NCI-H345 (cell line): ENCODE measurements around the gene CIDEB.

ENCODE experiments used
- DNase-seq: peaks from one replicate; lab custom pipeline; 2025; lab: John Stamatoyannopoulos, UW

CIDEB gene

DNA sequence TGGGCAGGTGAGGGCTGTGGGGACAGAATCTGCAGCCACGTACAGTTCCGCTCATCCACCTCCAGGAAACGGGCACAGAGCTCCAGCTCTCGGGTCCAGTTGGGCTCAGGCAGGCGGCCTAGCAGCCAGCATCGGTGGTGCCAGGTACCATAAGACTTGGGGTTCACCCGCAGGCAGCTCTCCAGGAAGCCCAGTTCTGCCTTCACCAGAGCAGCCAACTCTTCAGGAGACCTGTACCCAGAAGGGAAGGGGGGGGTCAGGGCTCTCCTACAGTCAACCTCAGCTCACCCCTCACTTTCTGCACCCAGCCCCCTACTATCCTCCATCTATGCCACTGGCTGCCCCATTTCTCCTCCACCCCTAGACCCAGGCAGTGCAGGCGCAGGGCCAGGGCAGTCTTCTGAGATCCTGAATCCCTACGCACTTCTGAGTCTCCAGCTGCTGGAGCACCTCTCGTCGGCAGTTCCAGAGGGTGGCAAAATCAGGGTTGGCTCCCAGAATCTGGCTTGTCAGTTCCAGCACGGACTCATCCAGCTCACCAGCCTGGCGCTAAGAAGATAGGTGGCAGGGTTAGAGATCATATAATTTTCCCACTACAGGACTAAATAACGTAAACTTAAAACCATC is 37.8 kb downstream of the CIDEB start:
- no peak for DNase-seq

DNA sequence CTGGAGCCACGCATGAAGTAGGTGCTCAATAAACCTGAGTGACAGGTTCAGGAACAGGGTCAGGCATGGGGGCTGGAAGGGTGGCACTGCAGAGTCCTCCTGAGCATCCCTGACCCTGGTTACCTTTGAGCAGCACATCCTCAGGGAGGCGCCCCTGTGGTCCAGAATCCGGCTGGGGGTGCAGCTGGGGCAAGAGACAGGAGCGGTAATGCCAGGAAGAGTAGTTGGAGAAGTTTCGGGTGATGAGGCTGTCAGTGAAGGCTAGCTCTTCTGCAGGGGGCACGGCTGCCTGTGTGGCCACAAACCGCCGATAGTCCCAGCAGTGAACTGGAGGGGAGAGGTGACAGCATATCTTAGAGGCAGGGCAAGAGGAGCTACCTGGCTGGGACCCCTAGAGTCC is 38.4 kb downstream of the CIDEB start:
- no peak for DNase-seq

DNA sequence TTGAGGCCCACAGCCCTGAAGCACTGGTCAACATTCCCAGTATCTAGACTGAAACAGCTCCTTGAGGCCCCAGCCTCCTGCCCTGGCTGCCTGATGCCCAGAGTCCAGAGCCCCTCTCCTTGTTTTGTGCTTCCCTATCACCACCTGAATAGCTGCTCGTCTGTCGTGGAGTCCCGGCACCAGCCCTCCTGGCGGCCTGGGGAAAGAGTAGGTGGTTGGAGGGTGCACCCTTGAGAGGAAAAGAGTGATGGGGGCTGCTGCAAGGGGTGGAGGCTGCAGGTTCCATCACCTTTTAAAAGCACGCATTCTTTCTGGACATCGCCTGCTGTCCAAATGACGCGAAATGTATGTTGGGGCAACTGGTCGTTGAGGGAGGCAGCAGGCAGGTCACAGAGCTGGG is 39.6 kb downstream of the CIDEB start:
- DNase-seq, result no peak

DNA sequence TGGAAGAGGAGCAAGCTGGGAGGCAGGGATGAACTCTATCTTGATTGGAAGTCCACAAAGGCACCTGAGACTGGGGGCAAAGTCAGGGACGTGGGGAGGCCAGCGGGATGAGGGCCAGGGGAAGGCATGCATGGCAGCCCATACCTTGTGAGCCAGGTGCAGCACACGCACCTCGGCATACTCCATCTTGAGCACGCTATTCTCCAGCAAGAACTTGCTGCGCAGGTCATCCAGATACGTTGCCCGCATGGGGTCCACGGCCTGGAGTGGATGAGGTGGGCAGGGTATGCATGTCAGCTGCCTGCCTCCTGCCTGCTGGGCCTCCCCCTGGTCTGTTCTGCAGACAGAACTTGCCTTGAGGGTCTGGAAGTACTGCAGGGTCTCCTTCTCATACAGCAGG is 40.3 kb downstream of the CIDEB start:
- no peak for DNase-seq

DNA sequence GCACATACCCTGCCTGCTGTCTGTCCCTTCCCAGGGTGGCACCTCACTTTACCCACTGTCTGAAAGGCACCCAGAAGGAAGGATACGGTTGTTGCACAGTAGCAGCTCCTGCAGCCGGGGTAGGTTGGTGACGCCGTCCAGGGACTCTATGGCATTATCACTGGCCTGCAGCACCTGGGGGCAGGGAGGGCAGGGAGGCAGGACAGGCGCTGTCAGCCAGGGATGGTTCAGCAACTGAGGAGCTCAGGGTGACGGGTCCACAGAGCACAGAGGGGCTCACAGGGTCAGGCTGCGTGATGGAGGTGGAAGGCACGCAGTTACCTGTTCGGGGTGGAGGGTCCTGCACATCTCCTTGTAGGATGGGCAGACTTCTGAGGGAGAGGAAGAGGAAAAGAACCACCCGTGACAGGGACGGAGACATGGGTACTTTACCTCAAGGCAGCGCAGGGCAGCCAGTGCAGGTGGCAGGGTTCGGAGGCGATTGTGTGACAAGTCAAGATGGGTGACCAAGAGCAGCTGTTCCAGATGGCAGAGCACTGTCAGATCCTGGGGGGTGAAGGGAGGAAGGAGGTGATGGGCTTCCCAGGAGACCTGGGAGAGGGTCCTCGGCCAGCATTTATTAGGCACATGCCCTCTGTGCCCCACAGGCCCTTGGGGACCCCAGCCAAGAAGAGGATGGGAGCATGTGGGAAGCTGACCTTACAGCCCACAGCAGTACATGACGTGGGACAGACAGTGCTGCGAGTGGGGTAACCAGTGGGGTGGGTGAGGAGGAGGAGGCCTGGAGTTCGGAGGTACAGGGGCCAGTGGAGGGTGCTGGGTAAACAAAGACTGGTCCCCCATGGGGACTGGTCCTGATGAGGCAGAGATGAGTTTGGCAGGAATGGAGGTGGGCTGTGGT is 41.2 kb downstream of the CIDEB start:
- no peak for DNase-seq

DNA sequence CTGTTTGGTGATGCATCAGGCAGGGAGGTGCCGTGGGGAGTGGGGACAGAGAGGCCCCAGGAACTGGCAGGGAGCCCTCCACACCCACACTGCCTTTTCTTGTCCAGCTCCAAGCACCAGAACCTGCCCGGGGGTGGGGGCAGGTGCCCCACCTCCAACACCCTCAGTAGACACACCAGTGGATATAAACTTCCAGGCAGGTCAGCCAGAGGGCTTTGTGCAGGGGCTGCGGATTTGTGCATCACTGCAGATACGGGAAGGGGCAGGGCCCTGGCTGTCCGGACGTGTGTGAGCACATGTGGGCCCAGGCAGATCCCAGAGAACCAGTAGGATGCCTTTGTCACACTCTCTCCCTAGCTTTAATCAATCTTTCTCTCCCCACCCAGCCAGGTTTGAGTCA is 43.5 kb downstream of the CIDEB start:
- no peak for DNase-seq

DNA sequence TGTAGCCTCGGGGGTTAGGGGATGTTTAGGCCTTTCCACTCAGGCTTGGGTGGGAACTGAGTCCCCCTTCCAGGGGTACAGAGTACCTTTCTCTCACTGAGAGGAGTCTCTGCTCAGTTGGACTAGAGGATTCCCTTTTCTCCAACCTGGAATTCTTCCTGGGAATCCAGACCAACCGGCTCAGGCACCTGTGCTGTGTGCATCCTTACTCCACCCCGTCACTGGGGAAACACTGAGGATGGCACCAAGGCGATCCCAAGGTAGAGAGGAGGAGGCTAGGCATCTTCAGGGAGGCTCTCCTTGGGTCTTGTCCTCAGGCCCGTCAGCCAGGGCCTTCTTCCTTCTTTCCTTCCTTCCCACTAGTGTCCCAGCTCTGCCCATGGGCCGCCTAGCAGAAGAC is 43.9 kb downstream of the CIDEB start:
- DNase-seq, result no peak

DNA sequence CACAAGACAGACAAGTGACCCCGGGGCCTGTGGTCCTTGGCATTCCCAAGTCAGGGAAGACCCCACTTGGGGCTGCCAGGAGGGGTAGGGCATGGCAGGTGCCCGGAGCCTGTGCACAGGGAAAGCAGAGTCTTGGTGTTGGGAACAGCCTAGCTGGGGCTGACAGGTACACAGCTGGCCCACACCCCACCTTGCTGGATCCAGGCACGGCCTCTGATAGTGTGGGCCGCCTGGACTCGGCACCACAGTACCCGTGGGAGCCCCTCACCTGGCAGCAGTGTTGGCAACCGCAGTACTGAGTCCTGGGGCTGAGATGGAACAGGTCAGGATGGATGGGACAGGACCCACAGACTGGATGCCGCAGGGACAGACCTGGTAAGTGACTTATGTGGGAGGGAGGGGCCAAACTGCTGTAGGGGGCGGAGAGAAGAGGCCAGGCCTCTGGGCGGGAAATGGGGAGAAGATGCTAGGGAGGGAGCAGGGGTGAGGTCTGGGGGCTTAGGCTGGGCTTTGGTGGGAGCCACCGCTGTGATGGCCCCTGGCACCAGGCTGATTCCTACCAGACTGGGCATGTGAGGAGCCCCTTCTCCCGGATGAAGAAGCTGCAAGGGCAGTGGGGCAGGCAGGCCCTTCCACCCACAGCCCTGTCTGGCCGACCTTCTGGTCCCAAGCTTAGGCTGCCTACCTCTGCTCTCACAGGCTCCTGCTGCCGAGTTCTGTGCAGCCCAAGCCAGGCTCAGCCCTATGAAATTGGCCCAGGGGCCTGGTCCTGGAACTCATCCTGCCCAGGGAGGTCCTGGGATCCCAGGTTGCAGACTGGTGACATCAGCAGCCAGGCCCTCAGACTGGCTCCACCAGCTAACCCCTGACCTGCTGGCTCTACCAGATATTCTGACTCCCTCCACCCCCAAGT is 44.7 kb downstream of the CIDEB start, which contains the start of gene TGM1:
Gene TGM1, minus strand, starts transcription at position 357 of the 913 bp plus-strand sequence. CDS start 825 bp downstream, outside the sequence.
- DNase-seq, result no peak

DNA sequence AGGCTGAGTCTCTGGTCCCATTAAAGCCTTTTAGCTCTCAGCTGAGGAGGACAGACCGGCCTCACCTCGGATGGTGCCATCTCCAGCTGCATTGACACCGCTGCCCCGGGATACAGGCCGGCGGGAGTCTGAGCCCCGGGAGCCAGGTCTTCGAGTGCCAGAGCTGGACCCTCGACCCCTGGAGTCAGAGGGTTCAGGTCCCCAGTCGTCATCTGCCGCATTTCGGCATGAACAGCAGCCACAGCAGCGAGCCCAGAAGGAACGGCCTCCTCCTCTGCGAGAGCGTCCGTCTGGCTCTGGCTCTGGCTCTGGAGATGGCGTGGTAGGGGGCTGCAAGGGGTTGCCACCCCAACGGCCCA is 45.8 kb downstream of the CIDEB start:
- no peak for DNase-seq

DNA sequence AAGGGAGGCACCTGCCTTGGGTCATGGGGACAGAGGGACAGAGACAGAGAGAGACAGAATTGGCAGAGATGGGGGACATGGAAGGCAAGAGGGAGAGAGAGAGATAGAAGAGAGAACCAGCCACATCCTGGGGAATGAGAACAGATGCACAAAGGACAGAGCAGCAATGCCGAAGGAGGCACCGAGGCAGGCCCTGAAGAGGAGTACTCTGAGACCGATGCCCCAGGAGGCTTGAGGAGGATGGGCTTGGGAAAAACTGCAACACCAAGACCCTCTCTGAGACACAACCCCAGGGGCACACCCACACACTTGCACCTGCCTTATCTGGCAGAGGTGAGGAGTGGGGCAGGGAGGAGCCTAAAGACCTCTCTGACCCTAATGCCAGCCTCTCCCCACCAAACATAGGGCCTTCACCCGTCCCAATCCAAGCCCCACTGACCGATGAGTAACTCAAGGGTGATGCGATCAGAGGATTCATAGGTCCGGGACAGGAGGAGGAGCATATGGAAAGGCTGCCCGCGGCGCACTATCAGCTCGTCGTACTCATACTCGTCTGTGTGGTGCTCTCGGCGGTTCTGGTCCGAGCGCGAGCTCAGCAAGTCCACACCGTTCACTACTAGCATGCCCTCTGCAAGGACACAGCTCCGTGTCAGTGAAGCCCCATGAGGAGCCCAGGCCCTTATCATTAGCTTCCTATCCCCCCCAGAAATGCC is 46.4 kb downstream of the CIDEB start:
- no peak for DNase-seq

DNA sequence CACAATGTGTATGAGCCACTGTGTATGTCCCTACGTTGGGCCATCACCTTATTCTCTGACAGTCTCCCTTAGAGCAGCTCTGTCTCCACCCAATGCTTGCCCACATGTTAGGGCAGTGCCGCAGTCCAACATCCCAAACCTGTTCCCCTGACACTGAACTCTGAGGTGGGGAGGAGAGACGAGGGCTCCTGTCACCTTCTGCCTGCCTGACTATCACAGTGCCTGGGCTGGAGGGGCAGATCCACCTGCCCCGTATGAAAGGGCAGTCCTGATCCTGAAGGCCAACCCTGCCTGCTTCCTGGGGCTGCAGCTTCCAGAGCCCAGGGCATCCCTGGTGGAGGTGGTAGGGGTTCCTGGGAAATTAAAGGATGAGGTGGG is 47.0 kb downstream of the CIDEB start:
- no peak for DNase-seq

DNA sequence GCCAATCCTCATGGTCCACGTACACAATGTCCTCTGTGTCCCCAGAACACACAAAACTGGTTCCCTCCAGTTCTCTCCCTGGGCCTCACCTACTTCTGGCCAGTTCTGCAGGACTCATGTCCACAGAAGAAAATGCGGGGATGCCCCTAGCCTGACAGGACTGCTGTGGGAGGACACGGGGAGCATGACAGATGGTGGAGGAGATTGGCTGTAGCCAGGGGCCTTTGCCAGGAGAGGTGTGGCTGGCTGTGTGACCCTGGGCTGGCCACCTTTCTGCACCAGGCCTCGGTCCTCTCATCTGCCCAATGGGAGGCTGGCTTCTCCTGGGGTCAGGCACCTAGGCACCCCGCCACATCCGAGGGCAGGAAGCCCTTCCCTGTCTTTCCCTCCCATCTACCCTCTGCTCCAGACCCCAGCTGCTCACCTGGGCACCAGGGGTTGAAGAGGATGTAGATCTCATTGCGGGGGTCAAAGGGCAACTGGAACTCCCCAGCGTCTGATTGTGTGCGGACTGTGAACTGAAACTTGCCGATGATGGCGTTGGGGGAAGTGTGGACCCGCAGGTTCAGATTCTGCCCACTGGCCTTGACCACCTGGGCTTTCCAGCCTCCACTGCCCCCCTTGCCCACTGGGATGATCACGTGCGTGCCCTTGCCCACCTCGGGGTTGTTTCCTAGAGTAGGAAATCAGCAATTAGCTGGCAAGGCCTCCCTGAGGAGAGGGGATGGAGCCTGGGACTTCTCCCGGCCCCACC is 47.6 kb downstream of the CIDEB start:
- DNase-seq, result no peak

DNA sequence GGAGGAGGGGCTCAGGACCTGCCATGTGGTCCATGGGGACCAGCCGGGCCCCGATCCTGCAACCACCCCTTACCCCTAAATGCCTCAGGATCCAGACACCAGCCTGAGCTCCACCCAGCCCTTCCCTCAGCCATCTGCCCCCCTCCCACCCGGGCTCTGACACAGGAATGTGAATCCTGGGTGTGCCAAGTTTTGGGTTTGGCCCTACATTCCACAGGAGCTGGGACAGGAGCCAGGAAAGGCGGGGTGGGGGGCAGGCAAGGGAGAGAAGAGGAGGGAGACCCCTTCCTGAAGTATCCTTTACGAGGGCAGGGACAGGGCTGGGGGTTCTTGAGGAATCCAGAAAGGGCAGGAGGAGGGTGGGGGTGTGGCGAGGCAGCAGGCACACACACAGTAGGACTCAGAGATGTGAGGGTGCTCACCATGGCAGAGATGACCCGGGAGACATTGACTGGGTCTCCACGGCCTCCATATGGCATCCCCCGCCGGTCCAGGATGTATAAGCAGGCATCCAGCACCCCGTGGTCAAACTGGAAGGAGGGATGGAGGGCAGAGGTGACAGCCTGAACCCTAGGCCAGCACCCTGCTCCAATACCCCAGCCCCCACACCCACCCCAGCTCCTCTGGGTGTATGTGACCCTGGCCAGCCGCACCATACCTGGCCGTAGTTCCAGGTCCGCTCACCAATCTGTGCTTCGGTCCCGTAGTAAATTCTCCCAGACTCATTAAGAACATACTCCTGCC is 48.3 kb downstream of the CIDEB start:
- DNase-seq, result no peak

DNA sequence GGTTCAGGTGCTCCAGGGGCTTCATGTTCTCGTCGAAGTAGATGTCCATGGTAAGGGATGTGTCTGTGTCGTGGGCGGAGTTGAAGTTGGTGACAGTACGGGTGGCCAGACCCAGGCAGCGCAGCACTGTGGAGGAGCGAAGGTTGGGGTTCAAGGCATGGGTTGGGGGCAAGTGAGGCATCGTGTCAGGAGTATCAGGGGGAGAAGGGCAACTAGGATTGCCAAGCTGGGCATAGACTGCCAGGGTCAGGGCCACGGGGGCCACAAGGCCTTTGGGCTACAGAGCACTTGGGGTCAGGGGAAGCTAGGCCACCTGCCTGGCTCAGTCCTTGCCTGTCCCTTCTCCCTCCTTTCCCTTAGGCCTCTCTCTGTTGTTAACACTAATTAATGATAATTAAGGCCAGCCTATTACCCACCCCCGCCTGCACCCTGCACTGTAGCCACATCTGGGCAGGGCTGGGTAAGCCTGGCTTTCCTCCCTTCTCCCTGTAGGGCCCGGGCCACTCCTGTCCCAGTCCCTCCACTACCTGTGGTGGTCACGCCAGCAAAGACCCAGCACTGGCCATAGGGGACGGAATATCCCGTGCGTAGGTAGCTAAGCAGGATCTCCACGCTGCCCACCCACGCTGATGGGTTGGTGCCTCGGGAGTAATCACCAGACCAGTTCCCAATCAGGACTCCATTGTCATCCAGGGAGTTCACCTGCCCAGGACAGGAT is 49.1 kb downstream of the CIDEB start:
- no peak for DNase-seq

DNA sequence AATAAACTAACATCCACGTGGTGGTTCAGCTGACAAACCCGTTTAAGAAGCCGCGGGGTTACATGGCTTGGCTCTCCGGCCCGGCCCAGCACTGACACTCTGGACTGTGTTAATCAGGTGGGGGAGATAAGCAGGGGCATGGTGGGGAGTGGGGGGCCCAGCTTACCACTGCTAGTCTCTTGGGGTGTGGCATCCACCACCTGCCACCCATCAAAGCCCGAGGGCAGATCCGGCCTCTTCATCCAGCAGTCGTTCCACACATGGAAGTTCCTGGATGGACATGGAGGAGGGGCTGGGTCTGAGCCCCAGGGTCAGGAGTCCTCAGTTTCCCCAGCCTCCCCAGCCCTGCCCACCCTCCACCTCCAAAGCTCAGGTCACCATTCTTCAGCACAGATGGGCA is 49.7 kb downstream of the CIDEB start:
- DNase-seq, result no peak

DNA sequence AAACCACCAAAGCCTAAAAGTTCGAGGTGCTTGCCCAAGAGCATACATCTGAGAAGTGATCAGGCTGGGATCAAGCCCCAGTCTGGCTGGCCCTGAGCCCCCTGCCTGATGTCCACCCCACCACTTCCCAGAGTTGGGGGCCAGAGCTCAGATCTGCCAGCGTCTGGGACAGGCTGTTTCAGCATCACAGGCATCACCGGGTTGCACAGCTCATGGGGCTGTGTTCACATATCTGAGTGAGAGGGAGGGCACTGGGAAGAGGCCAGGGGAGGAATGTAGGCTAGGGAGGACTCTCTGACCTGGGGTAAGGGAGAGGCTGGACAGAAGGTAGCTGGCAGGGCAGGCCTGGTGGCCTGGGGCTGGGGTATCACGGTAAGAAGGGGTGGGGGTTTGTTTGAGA is 50.8 kb downstream of the CIDEB start:
- no peak for DNase-seq

DNA sequence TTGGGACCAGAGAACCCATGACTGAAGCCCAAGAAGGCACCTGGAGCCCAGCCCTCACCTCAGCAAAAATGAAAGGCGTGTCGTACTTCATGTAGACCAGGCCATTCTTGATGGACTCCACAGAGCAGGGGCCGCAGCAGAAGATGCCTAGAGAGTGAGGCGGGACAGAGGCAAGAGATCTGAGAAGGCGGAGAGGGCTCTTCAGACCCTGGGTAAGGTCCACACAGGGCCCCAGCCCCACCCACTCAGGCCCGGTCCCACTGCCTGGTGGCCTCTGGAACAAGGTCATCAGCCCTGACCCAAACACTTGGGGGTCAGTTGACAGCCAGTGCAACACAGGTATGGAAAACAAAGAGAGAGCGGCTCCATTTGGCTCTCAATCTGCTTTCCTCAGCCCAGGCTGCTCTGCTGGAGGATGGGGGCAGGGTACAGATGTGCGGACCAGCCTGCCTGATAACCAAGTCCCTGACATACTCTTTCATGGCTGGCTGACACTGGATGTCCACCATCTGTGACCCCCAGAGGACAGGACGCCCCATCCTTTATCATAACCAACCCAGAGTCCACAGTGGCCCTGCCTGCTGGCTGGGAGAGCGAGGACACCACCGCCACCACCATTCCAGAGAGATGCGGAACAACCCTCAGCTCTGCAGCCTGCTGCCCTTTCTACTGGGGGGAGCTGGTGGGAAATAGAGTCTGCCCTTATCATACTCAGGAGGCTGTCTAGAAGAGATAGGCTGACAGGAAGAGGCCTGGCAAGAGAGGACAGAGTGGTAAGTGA is 51.7 kb downstream of the CIDEB start:
- DNase-seq, result no peak

DNA sequence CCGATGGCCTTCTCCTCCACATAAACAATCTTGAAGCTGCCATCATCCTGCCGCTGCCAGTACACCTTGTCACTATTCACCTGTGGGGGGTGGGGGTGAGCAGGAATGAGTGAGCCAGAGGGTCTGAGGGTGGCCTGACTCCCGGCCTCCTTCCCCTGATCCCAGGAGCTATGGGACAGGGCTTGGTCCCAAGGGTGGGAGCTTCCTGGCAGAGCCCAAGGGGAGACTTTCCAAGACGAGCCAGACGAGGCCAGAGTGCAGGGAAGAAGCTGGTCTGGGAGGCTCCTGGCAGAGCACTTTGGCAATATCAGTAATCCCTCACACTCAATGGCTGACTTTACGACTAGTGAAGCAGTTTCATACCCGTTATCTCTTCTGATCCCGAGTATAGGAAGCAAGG is 52.3 kb downstream of the CIDEB start:
- DNase-seq, result no peak
